H1 (cell line): ENCODE measurements around the gene ONECUT2. TPM values are rescaled to one million over a fixed set of nuclear protein-coding genes. Genes with fewer than 3 reads are reported as not detected.

Experiments
- BRCA1 ChIP-seq: IDR thresholded peaks from 2 replicates; pipeline ENCODE4 v1.6.1; 2012; ENCODE audit warnings: low read depth, low read length, improper control_type of control experiment
- GTF2F1 ChIP-seq: IDR thresholded peaks from 2 replicates; pipeline ENCODE4 v1.6.1; 2012; ENCODE audit warnings: low read depth, low read length, improper control_type of control experiment, borderline replicate concordance
- TAF7 ChIP-seq: optimal IDR thresholded peaks from 2 replicates; pipeline ENCODE3; 2011; ENCODE audit warnings: low read depth, mild to moderate bottlenecking, inconsistent platforms, low read length, moderate library complexity, borderline replicate concordance
- polyA plus RNA-seq, 7 experiments: library from polyadenylated mRNA; depleted of rRNA in 3 of 7; stranded (reverse) in 5 of 7; unstranded in 2 of 7; fragments of >200 nt in 5 of 7; fragments of 200-250 nt in 2 of 7; gene quantifications; 1 replicate in 5 of 7; 2 replicates in 1 of 7; 4 replicates in 1 of 7; pipeline versions ENCODE4 v1.2.1 to v1.2.3, GENCODE V29; 2011 to 2013; ENCODE audit warnings: missing spikeins in 2 of 7, mixed read lengths in 2 of 7
- total RNA-seq: library from RNA; stranded (reverse); fragmentation: NEBNext Ultra II Directional; extraction: Animal tissue kit (Norgen Biotek cat#: 25700); gene quantifications from 2 replicates; pipeline ENCODE4 v1.2.1, GENCODE V29; 2021

ONECUT2 gene
- total and polyA plus RNA-seq, 2 of the 8 experiments (the other 6 are each of a cell fraction or from before 2014, with no cell fraction given) = 0.38 to 1.9 TPM

DNA sequence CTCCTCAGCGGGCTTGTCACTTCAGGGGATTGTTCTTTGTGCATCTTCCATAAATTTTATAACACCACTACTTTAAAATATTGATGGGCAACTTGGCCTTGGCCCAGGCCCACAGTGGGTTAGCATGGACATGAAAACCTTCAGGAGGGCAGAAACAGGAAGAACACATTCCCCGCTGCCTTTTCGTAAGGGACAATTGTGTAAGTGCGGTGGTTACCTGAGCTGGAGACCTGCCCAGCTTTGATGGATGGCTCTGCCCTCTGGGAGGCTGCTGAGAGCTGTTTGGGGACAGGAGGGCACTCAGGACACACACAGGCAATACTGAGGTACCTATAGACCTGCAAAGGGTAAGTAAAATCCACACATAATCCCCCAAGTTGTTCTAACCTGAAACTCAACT, 104.5 kb downstream of the ONECUT2 start (continued):
- TF ChIP-seq TAF7 (no peak), GTF2F1 (no peak), BRCA1 (no peak)
- TF ChIP-seq, all 59 proteins: peak for 0

Other genes starting within 250 kb of the ONECUT2 start
- 3.7 and 5.1 TPM in 2 replicates for gene ST8SIA3, start 82.8 kb upstream of the ONECUT2 start, total RNA-seq
- gene ST8SIA3, start 82.8 kb upstream of the ONECUT2 start, polyA plus RNA-seq (2011; rRNA removed) = 0.77 and 1.2 TPM in 2 replicates
- gene FECH, start 151.3 kb downstream of the ONECUT2 start, total RNA-seq = 20.4 and 26.6 TPM in 2 replicates
- 12.3 and 13.1 TPM in 2 replicates for gene FECH, start 151.3 kb downstream of the ONECUT2 start, polyA plus RNA-seq (2011; rRNA removed)
- 169 and 171 TPM in 2 replicates for gene NARS1, start 186.5 kb downstream of the ONECUT2 start, total RNA-seq
- 91.2 and 104 TPM in 2 replicates for gene NARS1, start 186.5 kb downstream of the ONECUT2 start, polyA plus RNA-seq (2011; rRNA removed)